DMS 273 (cell line): ENCODE results near the gene MBOAT1.
"Not testable (repeated sequence)": the region's sequence is repeated elsewhere in the genome, so short reads cannot be mapped to it uniquely, and the experiment has no call there.

Source experiments
- DNase-seq: peaks from one replicate; lab custom pipeline; 2025; ENCODE audit not compliant: unreplicated experiment; lab: John Stamatoyannopoulos, UW

The MBOAT1 gene

DNA sequence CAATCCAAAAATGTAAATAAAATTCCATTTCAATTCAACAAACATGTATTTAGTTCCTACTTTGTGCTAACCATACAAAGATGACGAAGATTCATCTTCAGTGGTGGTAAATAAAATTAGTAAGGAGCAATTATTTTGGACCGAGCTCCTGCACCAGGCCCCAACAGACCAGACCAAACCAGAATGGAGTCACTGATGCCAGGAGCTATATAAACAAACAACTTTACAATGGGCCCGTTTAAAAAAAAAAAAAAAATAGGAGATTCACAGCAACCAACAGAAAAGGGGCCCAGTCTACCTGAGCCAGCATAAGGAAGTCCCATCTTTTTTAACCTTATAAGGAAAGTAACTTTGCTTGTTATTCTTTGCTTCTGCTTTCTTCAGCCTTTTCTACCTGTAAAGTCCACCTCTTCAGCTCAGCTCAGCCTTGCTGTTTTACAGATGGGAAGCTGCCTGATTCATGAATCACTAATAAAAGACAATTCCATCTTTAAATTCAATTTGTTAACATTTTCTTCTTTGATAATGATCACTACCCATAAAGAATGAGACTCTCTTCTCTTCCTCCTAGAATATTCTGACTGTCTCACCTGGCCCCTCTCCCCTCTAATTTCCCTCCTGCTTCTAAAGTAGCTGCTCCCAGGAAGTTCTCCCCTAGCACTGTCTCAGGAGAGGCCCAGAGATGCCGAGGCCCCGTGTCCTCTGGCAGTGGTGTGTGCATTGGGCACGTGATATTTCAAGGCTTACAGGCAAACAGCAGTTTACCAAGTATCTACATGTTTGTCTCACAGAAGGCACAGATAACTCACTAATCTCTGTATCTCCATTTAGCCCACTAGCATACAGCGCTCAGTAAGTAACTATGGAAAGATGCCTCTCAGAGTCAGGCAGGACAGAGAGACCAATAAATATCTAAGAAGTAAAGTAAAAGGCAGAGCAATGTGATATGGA lies 8.4 kb downstream of the MBOAT1 start:
- no peak for DNase-seq

DNA sequence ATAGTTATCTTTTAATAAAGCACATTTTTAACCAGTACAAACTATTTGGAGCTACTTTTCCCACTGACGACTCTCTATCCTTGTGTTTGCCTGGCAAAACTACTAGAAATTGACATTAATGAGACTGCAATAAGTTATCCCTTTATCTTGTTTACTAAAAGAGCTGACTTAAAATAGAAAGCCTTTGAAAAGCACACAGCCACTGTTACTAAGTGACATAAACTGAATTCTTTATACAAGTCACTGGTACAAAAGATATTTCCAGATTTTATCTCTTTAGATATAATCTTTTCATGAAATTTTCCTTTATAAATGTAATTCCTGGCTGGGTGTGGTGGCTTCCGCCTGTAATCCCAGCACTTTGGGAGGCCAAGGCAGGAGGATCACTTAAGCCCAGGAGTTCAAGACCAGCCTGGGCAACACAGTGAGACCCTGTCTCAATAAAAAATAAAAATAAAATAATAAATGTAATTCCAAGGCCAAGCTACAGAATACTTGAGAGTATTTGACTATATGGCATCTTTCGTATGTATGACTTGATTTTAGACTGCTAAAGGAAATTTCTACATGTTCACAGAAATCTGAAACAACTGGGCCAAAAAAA lies 9.5 kb downstream of the MBOAT1 start:
- DNase-seq: no peak

DNA sequence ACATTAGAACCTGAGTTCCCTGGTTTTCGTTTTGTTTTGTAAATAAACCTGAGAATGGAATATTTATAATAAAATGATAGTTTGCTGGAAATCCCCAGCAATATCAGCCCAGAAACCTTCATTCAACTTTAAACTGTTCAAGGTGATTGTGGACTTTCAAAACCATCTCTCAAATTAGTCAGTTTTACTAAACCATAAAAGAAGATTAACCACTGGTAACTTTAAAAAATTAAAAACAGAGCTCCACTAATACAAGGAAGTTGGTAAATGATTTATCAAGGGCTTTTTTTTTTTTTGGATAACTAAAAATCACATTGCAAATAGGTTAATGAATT lies 10.0 kb downstream of the MBOAT1 start:
- no peak for DNase-seq

DNA sequence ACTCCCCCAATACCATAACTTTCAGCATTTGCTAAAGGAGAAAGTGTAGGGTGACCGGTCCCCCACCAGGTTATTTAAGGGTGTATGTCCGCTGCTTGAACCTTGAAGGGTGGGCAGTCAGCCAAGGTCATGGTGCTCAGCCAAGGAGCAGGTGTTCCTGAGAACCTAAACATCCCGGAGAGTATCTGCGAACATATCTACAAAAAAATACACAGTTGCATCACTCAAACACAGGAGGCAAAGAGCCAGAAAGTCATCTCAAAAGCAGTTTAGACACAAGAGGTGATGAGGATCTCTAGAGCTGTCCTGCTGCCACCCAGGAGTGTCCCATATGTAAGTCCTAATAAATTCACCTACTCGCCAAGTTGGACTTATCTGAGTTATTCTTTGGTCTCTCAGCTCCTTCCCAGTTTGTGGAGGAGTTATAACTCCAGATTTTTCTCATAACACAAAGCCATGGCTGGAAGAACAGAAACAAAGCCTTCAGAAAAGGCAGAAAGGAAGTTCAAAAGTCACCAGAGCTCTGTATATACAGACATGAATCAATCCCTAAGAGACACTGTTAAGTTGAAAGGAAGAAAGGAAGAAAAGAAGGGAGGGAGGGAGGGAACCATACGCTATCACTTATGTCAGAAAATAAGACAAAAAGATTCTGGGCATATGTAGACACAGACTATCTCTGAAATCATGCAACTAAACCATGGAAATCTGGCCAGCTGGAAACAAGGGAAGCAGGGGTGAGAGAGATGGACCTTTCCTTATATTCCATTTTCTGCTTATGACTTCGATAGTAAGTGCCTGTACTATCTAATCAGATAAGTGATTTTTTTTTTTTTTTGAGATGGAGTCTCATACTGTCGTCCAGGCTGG lies 11.3 kb downstream of the MBOAT1 start:
- no peak for DNase-seq

DNA sequence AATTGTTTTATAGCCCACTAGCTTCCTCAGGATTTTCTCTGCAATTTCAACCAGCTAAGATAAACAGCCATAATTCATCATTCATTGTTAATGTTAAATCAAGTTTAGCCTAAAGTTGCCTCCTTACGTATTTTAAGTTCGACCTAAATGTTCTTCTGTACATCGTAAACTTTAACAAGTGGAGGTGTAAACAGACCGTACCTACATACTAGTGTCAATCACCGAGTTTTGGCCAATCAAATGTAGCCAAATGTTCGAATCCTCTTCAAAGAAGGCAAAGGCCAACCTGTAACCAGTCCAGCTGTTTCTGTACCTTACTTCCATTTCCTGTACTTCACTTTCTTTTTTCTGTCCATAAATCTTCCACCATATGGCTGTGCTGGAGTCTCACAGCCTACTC lies 13.5 kb downstream of the MBOAT1 start:
- DNase-seq: peak; percentile 17

DNA sequence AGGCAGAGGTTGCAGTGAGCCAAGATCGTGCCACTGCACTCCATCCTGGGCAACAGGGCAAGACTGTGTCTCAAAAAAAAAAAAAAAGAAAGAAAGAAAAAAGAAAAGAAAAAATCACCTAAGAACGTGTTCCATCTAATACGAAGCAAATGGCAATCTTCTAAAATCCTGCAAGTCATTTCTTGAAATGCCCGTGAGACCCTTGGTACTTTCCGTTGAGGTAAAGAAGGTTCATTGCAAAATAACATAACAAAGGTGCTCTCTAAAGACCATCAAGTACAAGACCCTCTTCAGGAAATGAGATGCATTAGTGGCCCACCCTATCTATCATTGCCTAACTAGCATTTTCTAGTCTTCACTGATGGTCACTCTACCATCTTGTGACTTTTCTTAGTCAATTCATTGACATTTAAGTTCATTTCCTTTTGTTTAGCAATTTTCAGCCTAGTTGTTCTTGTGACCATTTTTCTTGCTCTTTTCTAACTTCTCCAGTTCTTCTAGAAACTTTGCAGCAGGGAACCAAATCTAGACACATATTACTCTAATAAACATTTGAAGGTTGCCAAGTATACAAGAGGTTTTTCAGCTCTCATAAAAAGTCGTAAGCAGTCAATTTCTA lies 14.0 kb downstream of the MBOAT1 start:
- DNase-seq: no peak

DNA sequence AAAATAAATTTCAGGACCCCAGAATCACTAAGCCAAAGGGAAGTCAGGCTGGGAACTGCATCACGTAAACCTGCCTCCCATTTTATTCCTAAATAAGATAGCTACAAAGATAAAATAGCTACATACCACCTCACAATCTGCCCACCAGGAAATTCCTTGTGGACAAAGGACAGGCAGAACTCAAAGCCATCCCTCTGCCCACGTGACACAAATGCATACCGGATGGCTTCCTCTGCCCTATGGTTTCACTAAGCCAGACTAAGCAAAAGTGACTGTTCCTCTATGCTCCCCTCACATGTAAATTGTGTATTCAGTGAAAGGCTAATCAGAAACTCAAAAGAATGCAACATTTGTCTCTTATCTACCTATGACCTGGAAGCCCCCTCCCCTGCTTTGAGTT lies 15.0 kb downstream of the MBOAT1 start:
- no peak for DNase-seq

DNA sequence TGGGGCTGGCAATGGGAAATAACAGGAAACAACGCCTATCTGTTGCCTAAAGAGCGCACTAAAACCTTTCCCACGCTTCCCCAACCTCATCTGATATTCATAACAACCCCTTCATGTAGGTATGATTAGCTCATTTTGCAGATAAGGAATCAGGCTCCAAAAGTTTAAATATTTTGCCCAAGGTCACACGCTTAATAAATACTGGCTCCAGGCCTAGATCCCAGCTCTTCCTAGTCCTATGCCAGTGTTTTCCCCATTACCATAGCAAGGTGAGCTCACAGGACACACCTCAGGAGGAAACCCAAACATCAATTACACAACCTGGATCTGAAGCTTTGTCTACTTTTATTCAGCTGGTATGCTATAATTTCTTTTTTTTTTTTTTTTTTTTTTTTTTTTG lies 19.6 kb downstream of the MBOAT1 start:
- no peak for DNase-seq

DNA sequence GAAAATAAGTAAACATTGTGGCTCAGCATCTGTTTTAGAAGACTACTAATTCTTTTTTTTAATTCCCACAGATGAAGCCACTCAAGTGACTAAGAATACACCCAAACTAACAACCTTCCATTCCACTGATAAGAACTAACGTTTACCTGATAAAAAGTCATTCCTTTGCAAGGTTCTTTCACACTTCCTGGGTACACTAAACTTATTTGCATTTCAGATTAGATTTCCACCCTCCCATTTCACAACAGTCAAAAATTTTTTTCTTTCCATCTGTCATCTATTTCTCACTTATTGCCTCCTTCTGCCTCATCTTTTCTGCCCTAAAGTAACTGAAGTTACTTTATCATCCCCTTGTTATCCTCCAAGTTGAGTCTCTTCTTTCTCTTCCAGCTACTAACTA lies 20.3 kb downstream of the MBOAT1 start:
- DNase-seq: peak; percentile 32

DNA sequence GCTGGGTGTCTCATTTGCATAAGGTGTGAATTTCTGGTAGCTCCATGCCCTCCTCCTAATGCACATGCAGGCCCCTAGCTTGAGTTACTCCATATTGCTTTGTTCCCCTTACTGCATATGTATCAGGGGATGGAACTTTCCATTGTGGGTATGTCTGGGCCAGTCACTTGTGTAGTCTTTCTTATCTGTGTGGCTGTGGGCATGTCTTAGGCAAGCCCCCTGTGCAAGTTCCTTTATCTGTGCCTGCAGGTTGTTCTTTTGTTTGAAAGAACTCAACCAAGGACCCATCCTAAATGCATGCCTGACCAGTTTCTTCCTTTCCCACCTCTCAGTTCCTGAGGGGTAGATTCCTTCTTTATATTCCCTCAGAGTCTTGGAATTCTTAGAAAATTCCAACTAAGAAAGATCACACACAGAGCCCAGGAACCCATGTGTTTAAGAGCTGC lies 23.6 kb downstream of the MBOAT1 start:
- no peak for DNase-seq

DNA sequence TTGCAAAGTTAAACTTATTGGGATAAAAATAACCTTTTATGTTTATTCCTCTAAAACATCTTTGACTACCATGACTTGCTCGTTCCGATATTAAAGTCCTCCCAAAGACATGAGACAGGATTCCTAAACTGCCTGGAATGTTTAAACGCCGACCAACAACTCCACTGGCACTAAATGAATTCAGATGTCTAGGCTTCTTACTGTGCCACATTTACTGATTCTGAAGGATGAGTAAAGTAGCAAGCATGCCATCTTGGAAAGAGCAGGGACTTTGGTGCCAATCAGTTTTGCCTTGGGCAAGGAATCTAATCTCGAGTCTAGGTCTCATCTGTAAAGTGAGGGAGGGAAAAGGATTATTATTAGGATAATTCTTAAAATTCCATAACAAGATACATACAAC lies 25.3 kb downstream of the MBOAT1 start:
- no peak for DNase-seq

DNA sequence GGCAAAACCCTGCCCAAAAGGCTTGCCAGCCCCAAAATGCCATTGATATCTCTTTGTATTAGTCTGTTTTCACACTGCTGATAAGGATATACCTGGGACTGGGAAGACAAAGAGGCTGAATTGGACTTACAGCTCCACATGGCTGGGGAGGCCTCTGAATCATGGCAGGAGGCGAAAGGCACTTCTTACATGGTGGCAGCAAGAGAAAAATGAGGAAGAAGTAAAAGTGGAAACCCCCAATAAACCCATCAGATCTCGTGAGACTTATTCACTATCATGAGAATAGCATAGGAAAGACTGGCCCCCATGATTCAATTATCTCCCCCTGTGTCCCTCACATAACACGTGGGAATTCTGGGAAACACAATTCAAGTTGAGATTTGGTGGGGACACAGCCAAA lies 28.6 kb downstream of the MBOAT1 start:
- DNase-seq: no peak

DNA sequence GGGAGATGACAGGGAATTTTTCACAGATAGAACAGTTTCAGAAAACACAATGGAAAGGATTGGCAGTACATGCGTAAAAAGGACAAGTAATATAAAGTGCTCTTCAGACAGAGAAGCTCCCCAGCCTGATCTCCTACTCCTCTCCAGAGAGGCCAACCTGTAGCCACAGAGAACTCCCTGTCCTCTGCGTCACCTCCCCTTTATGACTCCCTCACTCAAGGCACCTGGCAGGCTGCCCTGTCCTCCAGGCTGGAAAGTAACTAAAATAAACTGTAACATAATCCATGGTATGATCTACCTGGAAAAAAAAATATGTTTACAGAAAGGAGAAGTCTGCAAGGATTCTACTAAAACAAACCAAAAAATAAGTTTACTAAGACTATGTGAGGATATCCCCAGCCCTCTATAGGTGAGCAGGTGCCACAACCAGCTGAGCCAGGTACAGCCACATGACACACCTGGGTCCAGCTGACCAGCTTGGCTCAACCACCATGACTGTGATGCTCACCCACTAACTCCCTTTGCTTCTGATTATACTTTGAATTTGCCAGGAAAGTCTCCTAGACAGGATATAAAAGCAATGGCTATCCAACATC lies 29.2 kb downstream of the MBOAT1 start:
- DNase-seq: peak; percentile 8

DNA sequence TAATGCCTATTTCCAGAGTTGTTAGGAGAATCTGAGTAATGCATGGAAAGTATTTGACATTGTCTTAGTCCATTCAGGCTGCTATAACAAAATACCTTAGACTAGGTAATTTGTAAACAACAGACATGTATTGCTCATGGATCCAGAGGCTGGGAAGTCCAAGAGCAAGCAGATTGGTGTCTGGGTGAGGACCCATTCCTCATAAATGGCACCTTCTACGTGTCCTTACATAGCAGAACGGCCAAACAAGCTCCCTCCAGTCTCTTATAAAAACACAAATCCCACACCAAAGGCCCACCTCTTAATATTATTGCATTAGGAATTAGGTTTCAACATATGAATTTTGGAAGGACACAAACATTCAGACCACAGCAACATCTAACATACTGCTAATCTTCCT lies 30.2 kb downstream of the MBOAT1 start:
- DNase-seq: no peak

DNA sequence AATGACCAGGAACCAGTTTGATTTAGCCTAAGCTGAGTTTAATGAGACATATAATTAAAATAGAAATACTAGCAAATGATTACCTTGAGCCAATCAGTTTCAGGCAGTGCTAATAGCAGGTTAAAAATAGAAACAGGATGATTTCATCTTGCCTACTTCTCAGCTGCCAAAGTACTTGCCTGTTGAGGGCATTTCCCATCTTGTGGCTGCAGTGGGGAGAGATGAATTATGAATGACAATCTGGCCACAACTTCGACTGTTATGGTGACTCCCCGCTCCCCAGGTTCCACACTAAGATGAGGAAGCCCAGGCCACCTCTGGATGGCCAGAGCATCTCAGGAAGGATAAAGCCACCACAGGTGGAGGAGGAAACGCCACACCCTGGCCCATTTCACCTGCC lies 31.3 kb downstream of the MBOAT1 start:
- peak; percentile 51 for DNase-seq

DNA sequence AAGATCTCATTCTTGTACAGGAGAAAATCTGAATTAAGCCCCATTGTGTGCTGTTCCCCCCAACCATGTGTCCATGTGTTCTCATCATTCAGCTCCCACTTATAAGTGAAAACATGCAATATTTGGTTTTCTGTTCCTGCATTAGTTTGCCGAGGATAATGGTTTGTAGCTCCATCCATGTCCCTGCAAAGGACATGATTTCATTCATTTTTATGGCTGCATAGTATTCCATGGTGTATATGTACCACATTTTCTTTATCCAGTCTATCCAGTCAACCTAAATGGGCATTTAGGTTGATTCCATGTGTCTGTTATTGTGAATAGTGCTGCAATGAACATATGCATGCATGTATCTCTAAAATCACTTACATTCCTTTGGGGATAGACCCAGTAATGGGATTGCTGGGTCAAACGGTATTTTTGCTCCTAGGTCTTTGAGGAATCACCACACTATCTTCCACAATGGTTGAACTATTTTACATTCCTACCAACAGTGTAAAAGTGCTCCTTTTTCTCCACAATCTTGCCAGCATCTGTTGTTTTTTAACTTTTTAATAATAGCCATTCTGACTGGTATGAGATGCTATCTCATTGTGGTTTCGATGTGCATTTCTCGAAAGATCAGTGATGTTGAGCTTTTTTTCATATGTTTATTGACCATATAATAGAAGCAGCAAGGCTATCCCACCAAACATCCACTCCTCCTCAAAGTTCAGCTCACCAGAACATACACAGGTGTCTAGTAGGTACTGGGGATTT lies 32.8 kb downstream of the MBOAT1 start:
- DNase-seq: not testable (repeated sequence)

DNA sequence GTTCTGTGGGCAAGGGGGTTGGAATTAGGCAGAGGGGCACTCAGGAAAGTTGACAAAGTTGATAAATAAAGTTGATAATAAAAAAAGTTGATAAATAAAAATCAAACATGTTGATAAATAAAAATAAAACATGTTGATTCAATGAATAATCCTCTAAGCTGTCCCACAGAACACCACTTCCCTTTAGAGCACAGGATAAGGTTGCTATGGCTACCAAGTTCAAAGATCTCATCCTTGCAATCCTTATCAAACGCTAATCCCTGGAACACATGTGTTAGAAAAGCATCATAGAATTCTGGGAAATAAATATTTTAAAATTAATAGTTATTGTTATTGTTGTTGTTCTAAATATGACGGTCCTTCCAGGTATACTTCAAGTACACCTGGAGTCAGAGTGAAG lies 33.9 kb downstream of the MBOAT1 start:
- no peak for DNase-seq

DNA sequence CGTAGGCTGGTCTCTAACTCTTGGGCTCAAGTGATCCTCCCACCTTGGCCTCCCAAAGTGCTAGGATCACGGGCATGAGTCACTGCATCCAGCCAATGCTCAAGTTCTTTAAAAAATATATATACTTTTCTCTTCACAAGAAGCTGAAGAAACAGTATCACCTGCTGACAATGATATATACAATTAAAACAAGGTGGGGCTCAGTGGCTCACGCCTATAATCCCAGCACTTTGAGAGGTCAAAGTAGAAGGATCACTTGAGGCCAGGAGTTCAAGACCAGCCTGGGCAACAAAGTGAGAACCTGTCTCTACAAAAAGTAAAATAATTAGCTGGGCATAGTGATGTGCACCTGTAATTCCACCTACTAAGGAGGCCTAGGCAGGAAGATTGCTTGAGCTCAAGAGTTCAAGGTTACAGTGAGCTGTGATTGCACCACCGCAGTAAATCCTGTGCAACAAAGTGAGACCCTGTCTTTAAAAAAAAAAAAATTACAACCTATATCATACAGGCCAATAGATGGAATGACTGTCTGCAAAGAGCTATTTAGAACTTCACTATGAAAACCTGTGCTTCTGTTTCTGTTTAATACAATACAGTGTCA lies 36.4 kb downstream of the MBOAT1 start:
- no peak for DNase-seq
